ENCODE measurements around the gene SECISBP2.
"Not testable (repeated sequence)": the region's sequence is repeated elsewhere in the genome, so short reads cannot be mapped to it uniquely, and the experiment has no call there.

SECISBP2 gene, protein sequence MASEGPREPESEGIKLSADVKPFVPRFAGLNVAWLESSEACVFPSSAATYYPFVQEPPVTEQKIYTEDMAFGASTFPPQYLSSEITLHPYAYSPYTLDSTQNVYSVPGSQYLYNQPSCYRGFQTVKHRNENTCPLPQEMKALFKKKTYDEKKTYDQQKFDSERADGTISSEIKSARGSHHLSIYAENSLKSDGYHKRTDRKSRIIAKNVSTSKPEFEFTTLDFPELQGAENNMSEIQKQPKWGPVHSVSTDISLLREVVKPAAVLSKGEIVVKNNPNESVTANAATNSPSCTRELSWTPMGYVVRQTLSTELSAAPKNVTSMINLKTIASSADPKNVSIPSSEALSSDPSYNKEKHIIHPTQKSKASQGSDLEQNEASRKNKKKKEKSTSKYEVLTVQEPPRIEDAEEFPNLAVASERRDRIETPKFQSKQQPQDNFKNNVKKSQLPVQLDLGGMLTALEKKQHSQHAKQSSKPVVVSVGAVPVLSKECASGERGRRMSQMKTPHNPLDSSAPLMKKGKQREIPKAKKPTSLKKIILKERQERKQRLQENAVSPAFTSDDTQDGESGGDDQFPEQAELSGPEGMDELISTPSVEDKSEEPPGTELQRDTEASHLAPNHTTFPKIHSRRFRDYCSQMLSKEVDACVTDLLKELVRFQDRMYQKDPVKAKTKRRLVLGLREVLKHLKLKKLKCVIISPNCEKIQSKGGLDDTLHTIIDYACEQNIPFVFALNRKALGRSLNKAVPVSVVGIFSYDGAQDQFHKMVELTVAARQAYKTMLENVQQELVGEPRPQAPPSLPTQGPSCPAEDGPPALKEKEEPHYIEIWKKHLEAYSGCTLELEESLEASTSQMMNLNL

DNA sequence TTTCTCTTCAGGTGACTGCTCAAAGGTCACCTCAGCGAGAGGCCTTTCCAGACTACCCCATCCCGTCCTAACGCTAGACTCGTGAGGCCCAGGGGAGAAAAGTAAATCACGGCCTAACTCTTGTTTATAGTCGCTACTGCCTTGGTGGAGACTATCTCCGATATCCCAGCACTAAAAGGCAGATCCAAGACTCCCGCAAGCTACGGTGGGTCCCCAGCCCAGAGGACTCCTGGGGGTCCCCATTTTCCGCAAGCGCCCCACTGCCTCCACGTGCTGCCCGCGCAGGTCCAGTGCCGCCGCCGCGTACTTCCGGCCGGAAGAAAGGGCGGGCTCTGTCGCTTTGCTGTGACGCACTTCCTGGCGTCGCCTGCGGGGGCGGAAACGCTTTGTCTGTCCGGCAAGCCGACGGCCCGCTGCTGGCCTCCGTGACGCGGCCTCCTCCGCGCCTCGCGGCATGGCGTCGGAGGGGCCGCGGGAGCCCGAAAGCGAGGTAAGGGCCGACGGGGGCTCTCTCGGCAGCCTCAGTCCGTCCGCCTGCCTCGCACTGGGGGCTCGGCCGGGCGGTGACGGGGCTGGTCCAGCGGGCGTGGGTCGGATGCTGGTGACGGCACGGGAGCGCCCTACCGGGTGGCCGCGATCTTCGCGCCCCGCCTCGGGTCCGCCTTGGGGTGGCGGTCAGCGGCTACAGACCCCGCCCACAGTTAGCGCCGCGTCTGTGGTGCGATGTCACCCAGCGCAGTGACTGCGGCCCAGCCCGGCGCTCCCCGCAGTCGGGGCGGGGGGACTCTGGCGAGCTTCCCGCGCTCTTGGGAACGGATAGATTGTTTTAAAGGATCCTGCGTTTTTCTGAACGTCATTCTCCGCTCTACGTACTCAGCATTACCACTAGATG lies at the start of gene SECISBP2:
SECISBP2 (plus strand) TSS at position 378 of the 892 bp plus-strand sequence; CDS start at position 455, 77 bp downstream.
- DNase-seq = peak; percentile 97

DNA sequence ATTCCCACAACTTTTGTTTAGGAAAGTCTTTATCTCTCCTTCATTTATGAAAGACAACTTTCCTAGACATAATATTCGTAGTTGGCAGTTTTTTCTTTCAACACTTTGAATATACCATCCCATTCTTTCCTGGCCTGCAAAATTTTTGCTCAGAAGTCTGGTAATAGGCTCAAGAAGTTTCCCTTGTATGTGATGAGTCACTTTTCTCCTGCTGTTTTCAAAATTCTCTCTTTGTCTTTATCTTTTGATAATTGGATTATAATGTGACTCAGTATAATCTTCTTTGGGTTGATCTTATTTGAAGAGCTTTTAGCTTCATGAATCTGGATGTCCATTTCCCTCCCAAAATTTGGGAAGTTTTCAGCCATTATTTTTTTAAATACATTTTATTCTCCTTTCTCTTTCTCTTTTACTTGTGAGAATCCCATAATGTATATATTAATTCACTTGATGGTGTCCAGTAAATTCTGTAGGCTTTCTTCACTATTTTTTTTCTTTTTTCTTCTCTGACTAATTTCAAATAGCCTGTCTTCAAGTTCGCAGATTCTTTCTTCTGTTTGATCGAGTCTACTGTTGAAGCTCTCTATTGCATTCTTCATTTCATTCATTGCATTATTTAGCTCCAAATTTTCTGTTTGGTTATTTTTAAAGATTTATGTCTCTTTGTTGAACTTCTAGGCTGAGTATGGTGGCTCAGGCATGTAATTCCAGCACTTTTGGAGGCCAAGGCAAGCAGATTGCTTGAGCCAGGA lies 44.6 kb upstream of the SECISBP2 start:
- DNase-seq = no peak

DNA sequence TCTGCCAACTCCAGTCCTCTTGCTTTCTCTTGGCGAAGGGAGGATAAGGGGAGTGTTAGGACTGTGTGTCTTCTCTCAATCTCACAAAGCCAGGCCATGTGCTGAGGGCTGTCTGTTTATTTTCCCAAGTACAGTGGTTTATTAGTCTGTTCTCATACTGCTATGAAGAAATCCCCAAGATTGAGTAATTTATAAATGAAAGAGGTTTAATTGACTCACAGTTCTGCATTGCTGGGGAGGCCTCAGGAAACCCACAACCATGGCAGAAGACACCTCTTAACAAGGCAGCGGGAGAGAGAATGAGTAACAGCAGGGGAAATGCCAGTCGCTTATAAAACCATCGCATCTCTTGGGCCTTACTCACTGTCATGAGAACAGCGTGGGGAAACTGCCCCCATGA lies 43.5 kb upstream of the SECISBP2 start:
- DNase-seq = no peak

DNA sequence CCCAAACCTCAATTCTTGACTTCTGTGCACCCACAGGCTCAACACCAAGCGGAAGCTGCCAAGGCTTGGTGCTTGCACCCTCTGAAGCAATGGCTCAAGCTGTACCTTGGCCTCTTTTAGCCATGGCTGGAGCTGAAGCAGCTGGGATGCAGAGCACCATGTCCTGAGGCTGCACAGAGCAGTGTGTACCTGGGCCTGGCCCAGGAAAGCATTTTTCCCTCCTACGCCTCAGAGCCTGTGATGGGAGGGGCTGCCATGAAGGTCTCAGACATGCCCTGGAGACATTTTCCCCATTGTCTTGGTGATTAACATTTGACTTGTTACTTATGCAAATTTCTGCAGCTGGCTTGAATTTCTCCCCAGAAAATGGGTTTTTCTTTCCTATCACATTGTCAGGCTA lies 42.3 kb upstream of the SECISBP2 start:
- DNase-seq = not testable (repeated sequence)

DNA sequence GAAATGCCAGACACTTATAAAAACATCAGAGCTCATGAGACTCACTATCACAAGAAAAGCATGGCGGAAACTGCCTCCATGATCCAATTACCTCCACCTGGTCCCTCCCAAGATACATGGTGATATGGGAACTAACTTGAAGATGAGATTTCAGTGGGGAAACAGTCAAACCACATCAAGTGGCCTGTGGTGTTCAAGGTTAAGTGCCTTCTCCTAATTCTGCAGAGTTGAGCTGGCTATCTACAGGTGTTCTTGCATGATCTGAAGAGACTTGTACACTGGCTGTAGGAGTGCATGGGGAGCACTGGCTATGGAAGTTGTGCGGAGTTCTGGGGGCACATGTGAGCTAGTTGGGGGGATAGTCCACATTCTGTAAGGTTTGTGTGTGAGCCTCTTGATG lies 41.3 kb upstream of the SECISBP2 start:
- no peak for DNase-seq

DNA sequence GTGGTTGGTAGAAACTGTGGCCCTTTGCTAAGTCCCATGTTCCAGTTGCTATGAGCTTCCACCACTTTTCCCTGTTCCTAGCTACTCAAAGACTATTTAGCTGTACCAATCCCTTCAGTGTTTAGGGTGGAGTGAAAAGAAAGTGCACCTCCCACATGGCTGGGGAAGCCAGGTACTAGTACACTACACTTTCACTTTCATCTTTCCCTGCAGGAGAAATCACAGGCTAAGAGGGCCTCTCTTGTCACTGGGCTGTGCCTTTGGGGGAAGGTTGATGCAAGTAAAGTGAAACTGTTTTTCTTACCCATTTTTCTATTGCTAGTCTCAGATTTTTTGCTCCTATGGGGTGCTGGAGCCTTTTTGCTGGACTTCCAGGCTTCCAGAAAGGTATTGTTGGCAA lies 40.8 kb upstream of the SECISBP2 start:
- no peak for DNase-seq

DNA sequence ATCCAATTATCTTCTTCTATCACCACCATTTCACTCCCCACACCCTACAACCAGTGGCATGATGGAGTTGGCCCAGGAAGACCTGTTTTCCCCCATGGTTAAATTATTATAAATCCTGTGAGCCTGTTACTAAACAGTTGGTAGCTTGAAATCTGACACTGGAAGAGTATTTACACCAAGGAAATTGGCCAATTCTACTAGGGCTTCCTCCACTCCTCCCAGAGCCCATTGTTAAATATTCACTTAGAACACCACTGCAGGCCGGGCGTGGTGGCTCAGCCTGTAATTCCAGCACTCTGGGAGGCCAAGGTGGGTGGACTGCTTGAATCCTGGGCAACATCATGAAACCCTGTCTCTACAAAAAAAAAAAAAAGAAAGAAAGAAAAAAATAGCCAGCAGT lies 39.7 kb upstream of the SECISBP2 start:
- DNase-seq = peak; percentile 21

DNA sequence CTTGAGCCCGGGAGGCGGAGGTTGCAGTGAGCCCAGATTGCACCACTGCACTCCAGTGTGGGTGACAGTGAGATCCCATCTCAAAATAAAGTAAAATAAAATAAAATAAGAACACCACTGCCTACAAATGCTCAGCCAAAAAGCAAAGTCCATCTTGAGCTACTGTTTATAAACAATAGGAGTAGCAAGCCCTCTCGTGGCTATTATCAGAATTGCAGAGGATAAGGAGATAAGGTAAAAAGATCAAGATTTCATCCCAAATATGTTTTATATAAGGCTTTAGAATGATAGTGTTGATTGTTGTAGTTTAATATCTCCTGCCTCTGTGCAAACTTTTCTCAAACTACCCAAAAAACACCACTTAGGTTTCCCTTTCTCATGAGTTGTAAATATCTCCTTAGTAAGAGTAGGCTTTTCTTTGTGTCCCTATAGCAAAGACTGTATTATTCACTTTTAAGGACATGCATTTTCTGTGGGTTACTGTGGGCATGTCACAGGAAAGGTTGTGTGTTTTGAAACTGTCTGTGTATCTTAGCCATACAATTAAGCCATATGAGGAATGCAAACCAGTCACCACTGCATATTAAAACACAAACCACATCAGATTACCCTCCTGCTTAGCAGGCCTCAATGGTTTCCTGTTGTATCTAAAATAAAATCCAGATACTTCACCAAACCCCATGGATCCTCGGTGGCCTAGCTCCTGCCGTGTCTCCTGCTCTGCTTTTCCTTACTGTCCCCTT lies 39.1 kb upstream of the SECISBP2 start:
- DNase-seq = peak; percentile 64

DNA sequence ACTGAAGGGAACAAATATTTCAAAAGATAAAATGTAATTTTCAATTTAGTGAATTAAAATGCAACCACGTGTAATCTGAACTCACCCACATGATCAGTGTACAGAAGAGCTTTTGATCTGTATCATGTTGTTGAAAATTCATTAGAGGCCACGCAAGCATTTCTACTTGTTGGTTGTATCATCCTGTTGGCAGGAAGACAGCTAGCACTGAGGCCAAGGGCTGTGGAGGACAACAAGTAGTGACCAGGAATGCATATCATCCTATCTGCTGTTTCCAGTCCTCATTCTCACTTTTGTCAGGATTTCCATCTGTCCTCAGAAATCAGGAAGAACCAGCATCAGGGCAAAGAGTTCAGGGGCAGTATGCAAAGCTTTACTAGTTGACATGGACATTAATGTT lies 37.2 kb upstream of the SECISBP2 start:
- DNase-seq = no peak

DNA sequence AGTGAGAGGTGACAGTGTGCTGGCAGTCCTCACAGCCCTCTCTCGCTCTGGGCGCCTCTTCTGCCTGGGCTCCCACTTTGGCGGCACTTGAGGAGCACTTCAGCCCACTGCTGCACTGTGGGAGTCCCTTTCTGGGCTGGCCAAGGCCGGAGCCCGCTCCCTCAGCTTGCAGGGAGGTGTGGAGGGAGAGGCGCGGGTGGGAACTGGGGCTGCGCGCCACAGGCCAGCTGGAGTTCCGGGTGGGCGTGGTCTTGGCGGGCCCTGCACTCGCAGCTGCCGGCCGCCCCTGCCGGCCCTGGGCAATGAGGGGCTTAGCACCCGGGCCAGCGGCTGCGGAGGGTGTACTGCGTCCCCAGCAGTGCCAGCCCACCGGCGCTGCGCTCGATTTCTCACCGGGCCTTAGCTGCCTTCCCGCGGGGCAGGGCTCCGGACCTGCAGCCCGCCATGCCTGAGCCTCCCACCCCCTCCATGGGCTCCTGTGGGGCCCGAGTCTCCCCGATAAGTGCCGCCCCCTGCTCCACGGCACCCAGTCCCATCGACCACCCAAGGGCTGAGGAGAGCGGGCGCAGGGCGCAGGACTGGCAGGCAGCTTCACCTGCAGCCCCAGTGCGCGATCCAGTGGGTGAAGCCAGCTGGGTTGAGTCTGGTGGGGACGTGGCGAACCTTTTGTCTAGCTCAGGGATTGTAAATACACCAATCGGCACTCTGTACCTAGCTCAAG lies 35.9 kb upstream of the SECISBP2 start:
- not testable (repeated sequence) for DNase-seq

DNA sequence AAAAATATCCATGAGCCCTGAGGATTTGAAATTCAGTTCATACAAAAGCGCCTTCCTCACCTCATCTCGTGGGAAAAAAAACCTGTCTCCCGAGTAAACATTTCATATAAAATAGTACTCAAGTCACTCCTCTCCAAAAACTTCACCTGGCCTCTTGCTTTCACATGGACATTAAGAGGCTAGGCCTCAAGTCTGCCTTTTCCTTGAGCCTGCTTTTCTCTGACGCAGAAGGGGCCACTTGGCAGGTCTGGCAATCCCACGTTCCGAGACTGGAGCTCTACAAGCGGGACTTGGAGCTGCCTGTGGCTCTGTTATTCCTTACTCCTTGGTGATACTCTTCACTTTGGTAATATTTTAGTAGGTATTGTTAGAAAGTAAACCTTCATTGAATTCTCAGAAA lies 34.2 kb upstream of the SECISBP2 start:
- DNase-seq = no peak

DNA sequence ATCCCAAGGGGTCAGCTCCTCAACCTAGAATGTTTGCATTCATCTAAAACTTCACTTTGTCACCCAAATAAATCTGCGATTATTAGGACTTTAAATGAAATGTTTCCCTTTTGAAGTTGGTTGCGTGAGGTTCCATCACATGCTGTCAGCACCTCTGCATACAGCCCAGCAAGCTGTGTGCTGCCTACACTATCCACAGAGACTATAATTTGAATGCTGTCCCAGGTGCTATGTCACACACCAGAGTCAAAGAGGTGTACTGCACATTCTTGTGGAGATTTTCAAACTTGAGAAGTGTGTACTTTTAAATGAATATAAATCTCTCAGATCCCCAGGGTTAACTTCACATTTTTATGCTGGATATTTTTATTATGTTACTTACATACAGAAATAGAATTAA lies 26.6 kb upstream of the SECISBP2 start:
- DNase-seq = no peak

DNA sequence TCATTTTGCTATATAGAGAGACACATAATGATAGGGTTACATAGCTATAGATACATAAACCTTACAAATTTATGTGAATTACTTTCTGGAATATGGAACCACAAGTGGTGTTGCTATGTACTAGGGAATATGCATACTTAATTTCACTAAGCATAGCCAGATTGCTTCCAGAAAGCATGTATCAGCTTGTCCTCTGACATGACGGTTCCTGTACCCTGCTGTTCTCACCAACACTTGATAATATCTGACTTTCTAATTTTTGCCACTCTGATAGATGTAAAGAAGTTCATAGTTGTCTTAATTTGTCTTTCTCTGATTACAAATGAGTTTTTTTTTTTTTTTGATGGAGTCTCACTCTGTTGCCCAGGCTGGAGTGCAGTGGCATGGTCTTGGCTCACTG lies 25.3 kb upstream of the SECISBP2 start:
- no peak for DNase-seq

DNA sequence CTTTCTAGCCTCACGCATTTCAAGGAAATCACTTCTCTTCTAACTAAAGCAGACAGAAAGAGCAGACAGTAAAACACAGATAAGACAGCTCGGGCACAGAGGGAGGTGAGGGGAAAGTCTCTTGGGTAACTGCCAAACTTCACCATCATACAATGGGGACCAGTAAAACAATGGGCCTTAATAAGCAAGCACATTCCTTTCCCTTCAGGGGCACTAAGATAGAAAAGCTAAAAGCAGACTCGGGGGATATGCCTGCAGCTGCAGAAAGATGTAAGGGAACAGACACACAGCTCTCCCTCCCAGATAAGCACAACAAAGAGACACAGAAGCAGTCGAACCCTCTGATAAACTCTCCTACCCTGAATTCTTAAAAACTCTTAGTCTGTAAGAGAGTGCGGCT lies 22.9 kb upstream of the SECISBP2 start:
- no peak for DNase-seq

DNA sequence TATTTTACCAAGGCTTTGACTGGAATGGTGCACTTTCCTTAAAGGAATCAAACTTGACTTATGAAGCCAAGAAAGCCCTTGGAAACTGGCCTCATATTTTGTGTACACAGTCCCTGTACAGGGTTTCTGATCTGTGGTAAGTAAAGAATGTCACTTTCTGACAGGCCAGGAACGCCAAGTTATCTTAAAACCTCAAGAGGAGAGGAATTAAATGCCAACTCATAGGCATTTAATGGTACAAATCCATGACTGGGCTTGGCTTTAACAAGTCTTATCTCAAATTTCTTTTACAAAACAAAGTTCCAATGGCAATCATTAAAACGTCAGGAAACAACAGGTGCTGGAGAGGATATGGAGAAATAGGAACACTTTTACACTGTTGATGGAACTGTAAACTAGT lies 16.3 kb upstream of the SECISBP2 start:
- not testable (repeated sequence) for DNase-seq

DNA sequence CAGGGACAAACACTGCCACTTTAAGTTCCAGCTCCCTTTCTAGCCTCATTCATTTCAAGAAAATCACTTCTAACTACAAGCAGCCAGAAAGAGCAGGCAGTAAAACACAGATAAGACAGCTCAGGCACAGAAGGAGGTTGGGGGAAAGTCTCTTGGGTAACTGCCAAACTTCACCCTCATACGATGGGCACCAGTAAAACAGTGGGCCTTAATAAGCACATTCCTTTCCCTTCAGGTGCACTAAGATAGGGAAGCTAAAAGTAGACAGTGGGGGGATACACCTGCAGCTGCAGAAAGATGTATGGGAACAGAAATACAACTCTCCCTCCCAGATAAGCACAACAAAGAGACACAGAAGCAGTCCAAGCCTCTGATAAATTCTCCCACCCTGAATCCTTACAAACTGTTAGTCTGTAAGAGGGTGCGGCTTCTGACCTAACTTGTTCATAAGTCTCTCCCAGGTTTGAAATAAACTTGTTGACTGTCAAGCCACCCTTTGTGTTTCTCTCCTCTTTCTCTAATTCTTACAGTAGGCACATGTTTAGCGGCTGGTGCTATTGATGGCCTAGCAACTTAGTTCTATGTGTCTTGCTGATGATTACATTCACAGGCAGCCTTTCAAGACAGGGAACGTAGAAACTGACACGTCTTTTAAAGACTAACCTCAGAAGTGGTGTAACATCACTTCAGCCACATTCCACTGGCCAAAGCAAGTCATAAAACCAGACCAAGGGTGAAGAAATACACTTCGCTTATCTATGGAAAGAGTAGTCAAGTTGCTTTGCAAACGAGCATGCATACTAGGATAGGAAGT lies 14.1 kb upstream of the SECISBP2 start:
- DNase-seq = no peak

DNA sequence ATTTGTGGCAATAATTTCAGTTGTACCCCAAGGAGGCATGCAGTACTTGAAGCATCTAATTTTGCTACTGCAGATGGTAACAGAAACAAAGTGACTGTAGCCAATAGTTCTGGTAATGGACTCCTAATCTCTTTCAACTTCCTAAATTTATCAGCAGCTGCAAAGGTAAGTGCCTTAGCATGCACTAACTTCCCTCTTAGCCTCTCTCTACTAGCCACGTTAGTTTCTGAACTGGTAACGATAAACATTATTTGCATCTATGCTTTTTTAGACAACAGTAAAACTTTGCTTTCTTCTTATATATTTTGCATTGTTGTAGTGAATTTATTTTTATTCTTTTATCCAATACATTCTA lies 13.5 kb upstream of the SECISBP2 start:
- no peak for DNase-seq

DNA sequence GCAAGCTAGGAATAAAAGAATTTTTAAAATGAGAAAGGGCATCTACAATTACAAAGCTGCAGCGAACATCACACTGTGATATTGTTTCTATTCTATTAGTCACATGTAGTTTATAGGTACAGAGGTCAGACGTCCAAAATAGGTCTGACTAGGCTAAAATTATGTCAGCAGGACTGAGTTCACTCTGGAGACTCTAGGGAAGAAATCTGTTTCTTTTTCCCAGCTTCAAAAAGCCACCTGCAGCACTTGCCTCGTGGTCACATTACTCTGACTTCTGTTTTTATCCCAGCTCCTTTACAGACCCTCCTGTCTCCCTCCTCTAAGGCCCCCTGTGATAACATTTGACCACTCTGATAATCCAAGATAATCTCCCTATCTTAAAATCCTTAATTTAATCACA lies 12.4 kb upstream of the SECISBP2 start:
- DNase-seq = peak; percentile 62

DNA sequence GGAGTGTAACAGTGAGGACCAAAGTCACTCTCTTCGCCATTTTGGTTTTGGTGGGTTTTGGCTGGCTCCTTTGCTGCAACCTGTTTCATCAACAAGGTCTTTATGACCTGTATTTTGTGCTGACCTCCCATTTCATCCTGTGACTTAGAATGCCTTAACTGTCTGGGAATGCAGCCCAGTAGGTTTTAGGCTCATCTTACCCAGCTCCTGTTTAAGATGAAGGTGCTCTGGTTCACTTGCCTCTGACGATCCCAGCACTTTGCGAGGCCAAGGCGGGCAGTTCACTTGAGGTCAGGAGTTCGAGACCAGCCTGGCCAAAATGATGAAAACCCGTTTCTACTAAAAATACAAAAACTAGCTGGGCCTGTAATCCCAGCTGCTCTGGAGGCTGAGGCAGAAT lies 9.1 kb upstream of the SECISBP2 start:
- DNase-seq = no peak

Measured in NCI-H82 (cell line).